Measurements from ENCODE around the gene GLT1D1.

Gene GLT1D1

GRCh38 chr12:128906485-128907137 lies 53.3 kb downstream of the GLT1D1 start:
- no peaks in the 10 kb centered on the region for H3K4me1 ChIP-seq (ENCODE audit: control insufficient read depth, insufficient read depth, low read length)
- no peaks in the 10 kb centered on the region for H3K9me3 ChIP-seq (replicated peaks; ENCODE audit: low read length)
- no peak overlapping the region for H3K9ac ChIP-seq (ENCODE audit: low read depth, low read length)
- H3K4me3 ChIP-seq (ENCODE audit: low read length): no peak overlapping the region
- no peak overlapping the region for H3K4me2 ChIP-seq (ENCODE audit: low read length)
- H3K36me3 ChIP-seq (ENCODE audit: insufficient read depth, low read length): no peaks in the 10 kb centered on the region
- no peaks in the 10 kb centered on the region for H3K27me3 ChIP-seq (ENCODE audit: control insufficient read depth, insufficient read depth, low read length)

GRCh38 chr12:128908254-128908653 lies 55.0 kb downstream of the GLT1D1 start:
- Histone ChIP-seq H3K9ac (ENCODE audit: low read depth, low read length) (no peak overlapping the region), H3K9me3 (replicated peaks; ENCODE audit: low read length) (no peaks in the 10 kb centered on the region), H3K27me3 (ENCODE audit: control insufficient read depth, insufficient read depth, low read length) (no peaks in the 10 kb centered on the region), H3K4me2 (ENCODE audit: low read length) (no peak overlapping the region), H3K36me3 (ENCODE audit: insufficient read depth, low read length) (no peaks in the 10 kb centered on the region), H3K4me1 (ENCODE audit: control insufficient read depth, insufficient read depth, low read length) (no peaks in the 10 kb centered on the region), H3K4me3 (ENCODE audit: low read length) (no peak overlapping the region)

- Histone ChIP-seq H3K9me3 (replicated peaks; ENCODE audit: low read length) (no peaks in the 10 kb centered on the region), H3K36me3 (ENCODE audit: insufficient read depth, low read length) (no peaks in the 10 kb centered on the region), H3K9ac (ENCODE audit: low read depth, low read length) (no peak overlapping the region), H3K4me1 (ENCODE audit: control insufficient read depth, insufficient read depth, low read length) (no peaks in the 10 kb centered on the region), H3K4me2 (ENCODE audit: low read length) (no peak overlapping the region), H3K4me3 (ENCODE audit: low read length) (no peak overlapping the region), H3K27me3 (ENCODE audit: control insufficient read depth, insufficient read depth, low read length) (no peaks in the 10 kb centered on the region)
These were observed 56.4 kb downstream of the GLT1D1 start for GRCh38 chr12:128909653-128910052.

- Histone ChIP-seq H3K9ac (ENCODE audit: low read depth, low read length) (no peak overlapping the region), H3K36me3 (ENCODE audit: insufficient read depth, low read length) (no peaks in the 10 kb centered on the region)
These were observed 57.4 kb downstream of the GLT1D1 start for GRCh38 chr12:128910629-128911028.

GRCh38 chr12:128911861-128912260 lies 58.6 kb downstream of the GLT1D1 start:
- no peak overlapping the region for H3K4me3 ChIP-seq (ENCODE audit: low read length)
- no peak overlapping the region for H3K4me2 ChIP-seq (ENCODE audit: low read length)
- H3K4me1 ChIP-seq (ENCODE audit: control insufficient read depth, insufficient read depth, low read length): no peaks in the 10 kb centered on the region
- no peaks in the 10 kb centered on the region for H3K36me3 ChIP-seq (ENCODE audit: insufficient read depth, low read length)
- no peak overlapping the region for H3K9ac ChIP-seq (ENCODE audit: low read depth, low read length)
- no peaks in the 10 kb centered on the region for H3K9me3 ChIP-seq (replicated peaks; ENCODE audit: low read length)
- no peaks in the 10 kb centered on the region for H3K27me3 ChIP-seq (ENCODE audit: control insufficient read depth, insufficient read depth, low read length)

More at GRCh38 chr12:128910629-128911028, 57.4 kb downstream of the GLT1D1 start:
- Histone ChIP-seq H3K4me1 (ENCODE audit: control insufficient read depth, insufficient read depth, low read length) (no peaks in the 10 kb centered on the region), H3K27me3 (ENCODE audit: control insufficient read depth, insufficient read depth, low read length) (no peaks in the 10 kb centered on the region), H3K4me3 (ENCODE audit: low read length) (no peak overlapping the region), H3K4me2 (ENCODE audit: low read length) (no peak overlapping the region), H3K9me3 (replicated peaks; ENCODE audit: low read length) (no peaks in the 10 kb centered on the region)

GRCh38 chr12:128914908-128915563 lies 61.8 kb downstream of the GLT1D1 start:
- H3K4me3 ChIP-seq (ENCODE audit: low read length): no peak overlapping the region
- H3K36me3 ChIP-seq (ENCODE audit: insufficient read depth, low read length): no peaks in the 10 kb centered on the region
- no peaks in the 10 kb centered on the region for H3K27me3 ChIP-seq (ENCODE audit: control insufficient read depth, insufficient read depth, low read length)
- no peak overlapping the region for H3K9ac ChIP-seq (ENCODE audit: low read depth, low read length)
- no peak overlapping the region for H3K4me2 ChIP-seq (ENCODE audit: low read length)
- no peaks in the 10 kb centered on the region for H3K4me1 ChIP-seq (ENCODE audit: control insufficient read depth, insufficient read depth, low read length)
- H3K9me3 ChIP-seq (replicated peaks; ENCODE audit: low read length): no peaks in the 10 kb centered on the region

GRCh38 chr12:128916425-128916824 lies 63.1 kb downstream of the GLT1D1 start:
- Histone ChIP-seq H3K4me3 (ENCODE audit: low read length) (no peak overlapping the region), H3K4me2 (ENCODE audit: low read length) (no peak overlapping the region), H3K4me1 (ENCODE audit: control insufficient read depth, insufficient read depth, low read length) (no peaks in the 10 kb centered on the region), H3K9me3 (replicated peaks; ENCODE audit: low read length) (no peaks in the 10 kb centered on the region), H3K9ac (ENCODE audit: low read depth, low read length) (no peak overlapping the region), H3K27me3 (ENCODE audit: control insufficient read depth, insufficient read depth, low read length) (no peaks in the 10 kb centered on the region), H3K36me3 (ENCODE audit: insufficient read depth, low read length) (no peaks in the 10 kb centered on the region)

- Histone ChIP-seq H3K4me1 (ENCODE audit: control insufficient read depth, insufficient read depth, low read length) (no peaks in the 10 kb centered on the region), H3K4me2 (ENCODE audit: low read length) (no peak overlapping the region), H3K27me3 (ENCODE audit: control insufficient read depth, insufficient read depth, low read length) (no peaks in the 10 kb centered on the region), H3K9me3 (replicated peaks; ENCODE audit: low read length) (no peaks in the 10 kb centered on the region), H3K4me3 (ENCODE audit: low read length) (no peak overlapping the region), H3K9ac (ENCODE audit: low read depth, low read length) (no peak overlapping the region), H3K36me3 (ENCODE audit: insufficient read depth, low read length) (no peaks in the 10 kb centered on the region)
These were observed 65.4 kb downstream of the GLT1D1 start for GRCh38 chr12:128918481-128919260.

- H3K4me2 ChIP-seq (ENCODE audit: low read length): no peak overlapping the region
- no peaks in the 10 kb centered on the region for H3K27me3 ChIP-seq (ENCODE audit: control insufficient read depth, insufficient read depth, low read length)
- no peaks in the 10 kb centered on the region for H3K36me3 ChIP-seq (ENCODE audit: insufficient read depth, low read length)
- H3K9ac ChIP-seq (ENCODE audit: low read depth, low read length): no peak overlapping the region
- H3K9me3 ChIP-seq (replicated peaks; ENCODE audit: low read length): no peaks in the 10 kb centered on the region
- no peaks in the 10 kb centered on the region for H3K4me1 ChIP-seq (ENCODE audit: control insufficient read depth, insufficient read depth, low read length)
- no peak overlapping the region for H3K4me3 ChIP-seq (ENCODE audit: low read length)
These were observed 67.2 kb downstream of the GLT1D1 start for GRCh38 chr12:128920468-128920867.

- peaks cover 12% of the 10 kb centered on the region for H3K9me3 ChIP-seq (replicated peaks; ENCODE audit: low read length)
- H3K4me3 ChIP-seq (ENCODE audit: low read length): no peak overlapping the region
- H3K36me3 ChIP-seq (ENCODE audit: insufficient read depth, low read length): no peaks in the 10 kb centered on the region
- H3K4me1 ChIP-seq (ENCODE audit: control insufficient read depth, insufficient read depth, low read length): no peaks in the 10 kb centered on the region
- no peak overlapping the region for H3K4me2 ChIP-seq (ENCODE audit: low read length)
- no peaks in the 10 kb centered on the region for H3K27me3 ChIP-seq (ENCODE audit: control insufficient read depth, insufficient read depth, low read length)
- no peak overlapping the region for H3K9ac ChIP-seq (ENCODE audit: low read depth, low read length)
These were observed 75.1 kb downstream of the GLT1D1 start for GRCh38 chr12:128928361-128928760.

- Histone ChIP-seq H3K9me3 (replicated peaks; ENCODE audit: low read length) (peaks cover 14% of the 10 kb centered on the region), H3K9ac (ENCODE audit: low read depth, low read length) (no peak overlapping the region), H3K36me3 (ENCODE audit: insufficient read depth, low read length) (no peaks in the 10 kb centered on the region), H3K4me1 (ENCODE audit: control insufficient read depth, insufficient read depth, low read length) (no peaks in the 10 kb centered on the region), H3K27me3 (ENCODE audit: control insufficient read depth, insufficient read depth, low read length) (no peaks in the 10 kb centered on the region), H3K4me3 (ENCODE audit: low read length) (no peak overlapping the region), H3K4me2 (ENCODE audit: low read length) (no peak overlapping the region)
These were observed 75.8 kb downstream of the GLT1D1 start for GRCh38 chr12:128929057-128929456.

Measured in skeletal muscle satellite cell (primary cell).